GM18858 (cell line): ENCODE results near the gene RNF8.
"Not testable (repeated sequence)": the region's sequence is repeated elsewhere in the genome, so short reads cannot be mapped to it uniquely, and the experiment has no call there.

ENCODE experiments used
- ATAC-seq: cut with Tn5 transposase; IDR thresholded peaks from one replicate; pipeline ENCODE4 v1.9.1; 2021; ENCODE audit not compliant: unreplicated experiment

Gene RNF8

DNA sequence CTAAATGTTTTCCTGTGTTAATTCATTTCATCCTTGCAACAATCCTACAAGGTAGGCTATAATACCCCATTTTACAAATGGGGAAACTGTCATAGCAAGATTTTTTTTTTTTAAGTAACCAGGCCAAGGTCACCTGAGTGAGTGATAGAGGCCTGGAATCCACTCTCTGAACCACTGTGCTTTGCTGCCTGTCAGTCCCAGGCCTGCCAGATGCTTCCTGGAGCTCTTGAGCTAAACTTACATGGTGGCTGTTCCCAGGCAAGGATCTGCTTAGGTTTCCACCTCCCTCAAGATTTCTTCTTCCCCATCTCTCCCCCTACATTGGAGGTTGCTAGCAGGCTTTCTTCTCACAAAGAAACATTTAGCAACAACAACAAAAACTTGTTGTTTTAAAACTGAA, 32.7 kb upstream of the RNF8 start:
- ATAC-seq = no peak

- no peak for ATAC-seq
Observed at GRCh38 chr6:37321516-37322415, 32.0 kb upstream of the RNF8 start.

DNA sequence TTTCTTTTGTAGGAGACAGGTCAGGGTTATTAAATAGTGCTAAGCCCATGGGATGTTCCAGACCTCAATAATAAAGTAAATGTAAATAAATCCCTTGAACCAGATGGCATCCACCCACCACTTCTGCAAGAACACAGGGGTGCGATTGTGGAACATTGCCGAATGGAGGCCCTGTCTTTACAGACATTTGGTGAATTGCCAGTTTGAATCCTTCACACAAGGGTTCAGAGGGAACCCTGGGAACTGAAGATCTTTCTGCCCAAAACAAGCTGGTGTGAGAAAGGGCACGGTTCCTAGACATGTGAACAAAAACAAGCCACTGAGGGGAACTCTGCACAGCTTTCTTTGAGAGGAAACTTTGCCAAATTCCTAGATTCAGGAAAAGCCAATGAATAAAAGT, 30.2 kb upstream of the RNF8 start:
- ATAC-seq = no peak

DNA sequence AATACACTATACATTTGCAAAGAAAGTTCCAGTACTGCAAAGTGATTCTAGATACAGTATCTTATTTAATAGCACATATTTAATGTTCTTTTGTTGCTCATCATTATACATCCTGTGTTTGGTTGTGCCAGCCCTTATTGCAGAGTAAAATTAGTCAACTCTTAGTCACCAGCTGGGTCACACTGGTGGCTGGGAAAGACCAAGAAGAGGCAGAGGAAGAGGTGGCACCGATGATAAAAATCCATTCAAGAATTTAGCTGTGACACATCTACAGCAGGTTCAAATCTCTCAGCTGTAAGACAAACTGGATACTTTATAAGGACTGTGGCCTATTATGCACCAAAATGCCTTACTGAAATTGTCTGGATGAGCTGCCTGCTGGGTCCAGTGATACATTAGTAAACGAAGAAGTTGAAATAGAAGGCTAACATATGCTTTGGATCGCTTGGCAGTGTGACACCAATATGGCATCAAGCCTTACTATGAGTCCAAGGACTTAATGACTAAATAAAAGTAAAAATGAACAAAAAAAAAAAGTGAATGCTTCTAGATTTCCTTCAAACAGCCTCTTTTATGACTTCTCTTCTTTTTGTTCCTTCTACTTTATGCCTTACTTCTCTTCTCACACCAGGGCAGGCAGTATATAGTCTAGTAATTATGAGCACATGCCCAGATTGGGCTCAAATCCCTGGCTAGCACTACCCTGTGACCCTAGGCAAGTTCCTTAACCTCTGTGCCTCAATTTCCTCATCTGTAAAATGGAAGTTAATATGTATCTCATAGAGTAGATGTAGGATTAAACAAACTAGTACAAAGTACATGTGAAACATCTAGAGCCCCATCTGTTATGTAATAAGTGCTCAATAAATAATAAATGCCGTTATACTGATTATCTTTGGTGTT, 29.4 kb upstream of the RNF8 start:
- ATAC-seq = no peak

- not testable (repeated sequence) for ATAC-seq
Observed at GRCh38 chr6:37330345-37330744, 23.4 kb upstream of the RNF8 start.

DNA sequence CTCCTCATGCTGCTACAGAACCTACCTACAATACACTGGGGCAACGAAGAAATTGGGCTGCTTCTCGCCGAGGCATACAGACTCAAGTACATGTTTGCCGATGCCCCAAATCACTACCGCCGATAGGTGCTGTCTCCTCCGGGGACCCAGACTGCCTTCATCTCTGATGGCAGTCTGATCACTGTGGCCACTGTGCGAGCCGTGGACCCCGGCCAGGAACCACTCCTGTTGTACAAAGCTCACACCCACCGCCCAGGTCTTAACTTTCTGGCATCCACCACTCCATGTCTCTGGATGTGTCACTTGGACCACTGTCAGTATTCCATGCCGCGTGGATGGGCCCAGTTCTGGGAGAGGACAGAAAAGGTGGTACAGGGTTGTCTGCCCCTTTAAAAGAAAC, 22.7 kb upstream of the RNF8 start:
- ATAC-seq = no peak

DNA sequence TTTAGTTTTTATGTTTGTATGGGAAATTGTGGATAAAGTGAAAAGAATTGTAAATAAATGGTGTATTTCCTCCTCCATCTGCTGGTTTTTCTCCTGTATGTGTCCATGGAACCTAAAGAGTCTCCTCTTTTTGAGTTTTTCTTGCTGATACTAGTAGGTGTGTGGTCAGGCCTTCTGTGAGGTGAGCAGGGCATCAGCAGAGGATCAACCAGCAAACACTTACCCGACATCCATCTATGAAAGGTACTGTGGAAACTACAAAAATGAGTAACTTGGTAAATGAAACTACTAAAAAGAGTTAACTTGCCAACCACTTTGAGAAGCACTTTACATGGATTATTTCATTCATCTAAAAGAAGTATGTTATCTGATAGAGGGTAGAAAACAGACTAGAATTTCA, 20.9 kb upstream of the RNF8 start:
- no peak for ATAC-seq

- no peak for ATAC-seq
Observed at GRCh38 chr6:37334047-37334446, 19.7 kb upstream of the RNF8 start.

- ATAC-seq = not testable (repeated sequence)
Observed at GRCh38 chr6:37338317-37338716, 15.5 kb upstream of the RNF8 start.

DNA sequence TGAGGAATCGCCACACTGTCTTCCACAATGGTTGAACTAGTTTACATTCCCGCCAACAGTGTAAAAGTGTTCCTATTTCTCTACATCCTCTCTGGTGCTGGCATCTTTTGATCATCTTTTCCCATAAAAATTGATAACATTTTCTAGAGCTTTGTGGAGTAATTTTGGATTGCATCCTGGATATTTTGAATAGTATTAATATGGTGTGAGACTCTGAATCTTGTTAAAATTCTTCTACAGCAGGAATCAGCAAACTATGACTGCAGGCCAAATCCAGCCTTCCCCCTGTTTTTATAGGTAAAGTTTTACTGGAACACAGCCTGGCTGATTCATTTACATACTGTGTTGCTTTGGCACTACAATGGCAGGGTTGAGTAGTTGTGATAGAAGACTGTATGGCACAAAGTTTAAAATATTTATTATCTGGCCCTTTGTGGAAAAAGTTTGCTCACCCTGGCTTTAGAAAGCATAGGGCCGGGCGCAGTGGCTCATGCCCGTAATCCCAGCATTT, 15.0 kb upstream of the RNF8 start:
- ATAC-seq = no peak

GRCh38 chr6:37339741-37340638, 13.8 kb upstream of the RNF8 start:
- no peak for ATAC-seq

- ATAC-seq = no peak
Observed at GRCh38 chr6:37340639-37340943, 13.2 kb upstream of the RNF8 start.

DNA sequence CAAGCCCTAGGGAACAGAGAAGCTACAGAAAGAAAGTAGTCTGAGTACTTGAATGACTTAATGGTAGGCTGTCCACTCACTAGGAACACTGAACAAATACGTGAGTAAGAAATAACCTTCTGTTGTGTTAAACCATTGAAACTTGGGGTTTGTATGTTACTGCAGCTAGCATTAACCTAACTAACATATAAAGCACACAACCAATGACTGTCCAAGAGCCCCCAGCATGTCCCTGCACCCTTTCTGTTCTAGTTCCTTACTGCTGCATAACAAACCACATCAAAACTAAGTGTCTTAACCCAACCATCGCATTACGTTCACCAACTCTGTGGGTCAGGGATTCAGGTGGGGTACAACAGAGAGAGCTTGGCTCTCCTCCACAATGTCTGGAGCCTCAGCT, 10.5 kb upstream of the RNF8 start:
- no peak for ATAC-seq

DNA sequence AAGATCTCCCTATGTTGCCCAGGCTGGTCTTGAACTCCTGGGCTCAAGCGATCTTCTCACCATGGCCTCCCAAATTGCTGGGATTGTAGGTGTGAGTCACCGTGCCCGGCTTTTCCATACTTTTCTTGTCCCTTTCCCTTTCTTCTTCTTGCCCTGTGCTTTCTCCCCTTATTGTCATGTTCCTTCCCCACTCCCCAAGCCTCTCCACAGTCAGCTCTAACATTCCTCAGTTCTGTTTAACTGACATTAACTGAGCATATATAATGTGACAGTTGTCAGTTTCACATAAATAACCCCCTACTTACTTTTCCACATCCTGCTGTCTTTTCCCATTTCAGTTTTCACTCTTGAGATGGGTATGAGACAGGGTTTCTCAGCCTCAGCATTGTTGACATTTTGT, 9.5 kb upstream of the RNF8 start:
- ATAC-seq = no peak

DNA sequence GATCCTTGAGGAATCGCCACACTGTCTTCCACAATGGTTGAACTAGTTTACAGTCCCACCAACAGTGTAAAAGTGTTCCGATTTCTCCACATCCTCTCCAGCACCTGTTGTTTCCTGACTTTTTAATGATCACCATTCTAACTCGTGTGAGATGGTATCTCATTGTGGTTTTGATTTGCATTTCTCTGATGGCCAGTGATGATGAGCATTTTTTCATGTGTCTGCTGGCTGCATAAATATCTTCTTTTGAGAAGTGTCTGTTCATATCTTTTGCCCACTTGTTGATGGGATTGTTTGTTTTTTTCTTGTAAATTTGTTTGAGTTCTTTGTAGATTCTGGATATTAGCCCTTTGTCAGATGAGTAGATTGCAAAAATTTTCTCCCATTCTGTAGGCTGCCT, 8.0 kb upstream of the RNF8 start:
- ATAC-seq = not testable (repeated sequence)

- ATAC-seq = no peak
Observed at GRCh38 chr6:37347177-37347576, 6.6 kb upstream of the RNF8 start.

DNA sequence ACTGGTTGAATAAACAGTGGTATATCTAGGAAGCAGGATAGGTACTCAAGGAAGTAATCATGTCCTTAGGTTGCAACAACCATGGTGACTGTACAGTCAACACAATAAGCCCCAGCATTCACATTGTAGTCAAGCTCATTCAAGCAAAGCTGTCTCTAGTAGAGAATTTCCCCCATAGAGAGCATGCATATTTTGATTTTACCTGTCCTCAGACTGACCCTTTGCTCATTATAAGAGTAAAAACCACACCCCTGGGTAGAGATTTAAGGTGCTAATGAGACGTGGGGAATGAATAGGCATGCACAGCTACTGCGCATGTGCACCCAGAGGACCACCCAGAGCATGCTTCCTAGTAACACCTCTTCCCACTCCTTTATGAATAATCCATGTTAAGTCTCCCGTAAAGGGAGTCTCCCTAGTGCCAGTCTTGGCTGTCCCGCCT, 6.1 kb upstream of the RNF8 start:
- no peak for ATAC-seq

DNA sequence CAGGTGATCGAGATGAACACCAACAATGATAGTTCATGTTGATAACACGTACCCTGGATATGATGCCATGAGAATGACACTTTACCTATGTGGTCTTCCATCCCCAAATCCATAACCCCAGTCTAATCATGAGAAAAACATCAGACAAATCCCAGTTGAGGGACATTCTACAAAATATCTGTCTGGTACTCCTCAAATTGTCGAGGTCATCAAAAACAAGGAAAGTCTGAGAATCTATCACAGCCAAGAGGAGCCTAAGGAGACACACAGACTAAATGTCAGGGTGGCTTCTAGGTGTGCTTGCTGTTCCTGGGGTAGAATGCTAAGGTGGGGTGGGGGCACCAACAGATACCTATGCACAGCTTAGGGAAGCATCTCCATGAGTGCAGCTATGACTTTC, 2.8 kb upstream of the RNF8 start:
- ATAC-seq = no peak

- no peak for ATAC-seq
Observed at GRCh38 chr6:37352384-37352783, 1.4 kb upstream of the RNF8 start.

DNA sequence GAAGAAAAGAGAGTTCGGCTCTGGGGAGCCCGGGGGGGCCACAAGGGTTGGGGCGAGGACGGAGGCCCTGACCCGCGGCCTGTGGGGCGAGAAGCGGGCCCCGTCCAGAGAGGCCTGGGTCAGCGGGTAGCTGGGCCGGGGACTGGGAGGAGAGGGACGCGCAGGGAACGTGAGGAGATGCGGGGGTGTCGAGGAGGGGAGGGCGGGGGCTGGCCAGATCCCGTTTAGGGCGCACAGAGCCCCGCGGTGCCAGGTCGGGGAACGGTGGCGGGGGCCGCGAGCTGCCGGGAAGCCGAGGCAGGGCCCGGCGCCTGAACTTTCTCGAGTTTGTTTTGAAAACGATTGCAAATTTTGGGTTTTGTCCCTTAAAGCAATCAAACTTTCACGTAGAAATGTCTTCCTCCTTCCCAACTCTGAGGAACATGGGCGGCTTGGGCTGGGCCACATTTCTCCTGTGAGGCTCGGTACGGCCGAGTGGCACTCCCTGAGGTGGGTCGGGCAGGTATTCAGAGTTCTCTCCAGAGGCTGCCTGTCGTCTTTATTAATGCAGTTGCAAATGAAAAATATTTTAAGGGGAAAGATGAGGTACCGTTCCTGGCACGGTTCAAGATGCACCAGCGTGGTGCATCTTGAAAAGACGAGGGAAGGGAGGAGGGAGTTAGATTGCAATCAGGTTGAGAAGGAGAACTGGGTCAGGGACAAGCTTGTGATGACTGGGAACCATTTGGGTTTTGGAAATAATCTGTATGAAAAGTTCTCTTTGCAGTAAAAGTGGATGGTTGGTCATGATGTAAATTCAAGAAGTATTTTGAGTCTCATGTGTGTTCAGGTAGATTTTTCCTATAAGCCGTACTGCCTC, 972 bp downstream of the RNF8 start:
- no peak for ATAC-seq
